SKM-1 treated with dmso at 0.1 percent for 144 hours (cell line): ENCODE data around the gene C6orf136.

Source experiments
- DNase-seq: peaks from one replicate; lab custom pipeline; 2025; ENCODE audit not compliant: unreplicated experiment; lab: John Stamatoyannopoulos, UW

The C6orf136 gene

GRCh38 chr6:30615958-30616810 lies 30.7 kb upstream of the C6orf136 start:
- peak; percentile 30 for DNase-seq

- peak; percentile 100 for DNase-seq
Measured at GRCh38 chr6:30616811-30617564, 29.9 kb upstream of the C6orf136 start, which contains the start of gene PPP1R10. TSS of gene PPP1R10 (minus strand) at chr6:30617243. CDS start at chr6:30609944, 7,299 bp downstream.

- peak; percentile 94 for DNase-seq
Measured at GRCh38 chr6:30617565-30618269, 29.2 kb upstream of the C6orf136 start, which contains the start of gene MRPS18B. TSS of gene MRPS18B (plus strand) at chr6:30617840. CDS start at chr6:30617866, 26 bp downstream.

DNA sequence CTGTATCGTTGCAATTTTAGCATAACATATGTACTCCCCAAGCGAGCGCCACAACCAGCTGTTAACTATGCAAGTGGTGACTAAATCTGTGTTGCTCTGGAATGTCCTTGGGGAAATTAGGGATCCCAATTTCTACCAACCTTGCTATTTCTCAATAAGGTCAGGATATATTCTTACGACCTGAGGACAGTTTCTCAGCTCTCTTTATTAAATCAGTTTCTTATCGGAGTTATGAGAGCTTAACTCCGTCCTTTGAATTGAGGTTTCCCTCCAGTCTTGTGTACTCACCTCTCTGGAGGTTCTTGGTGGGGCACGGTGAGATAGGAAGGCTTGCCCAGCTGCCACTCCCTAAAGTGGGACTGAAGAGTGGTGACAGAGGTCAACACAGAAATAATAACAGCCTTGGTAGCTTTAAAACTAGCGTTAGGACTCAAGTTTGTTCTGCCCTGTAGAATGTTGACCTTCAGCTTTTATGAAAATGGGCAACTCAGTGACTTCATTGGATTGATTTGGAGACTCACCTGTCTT lies 28.6 kb upstream of the C6orf136 start:
- no peak for DNase-seq

- no peak for DNase-seq
Measured at GRCh38 chr6:30619561-30619960, 27.4 kb upstream of the C6orf136 start.

GRCh38 chr6:30625511-30625910 lies 21.4 kb upstream of the C6orf136 start:
- DNase-seq, result no peak

GRCh38 chr6:30626484-30627366 lies 20.2 kb upstream of the C6orf136 start, which contains the start of gene ATAT1:
TSS of gene ATAT1 (plus strand) at chr6:30626874.
- no peak for DNase-seq

GRCh38 chr6:30635834-30636233 lies 11.1 kb upstream of the C6orf136 start:
- DNase-seq, result no peak

DNA sequence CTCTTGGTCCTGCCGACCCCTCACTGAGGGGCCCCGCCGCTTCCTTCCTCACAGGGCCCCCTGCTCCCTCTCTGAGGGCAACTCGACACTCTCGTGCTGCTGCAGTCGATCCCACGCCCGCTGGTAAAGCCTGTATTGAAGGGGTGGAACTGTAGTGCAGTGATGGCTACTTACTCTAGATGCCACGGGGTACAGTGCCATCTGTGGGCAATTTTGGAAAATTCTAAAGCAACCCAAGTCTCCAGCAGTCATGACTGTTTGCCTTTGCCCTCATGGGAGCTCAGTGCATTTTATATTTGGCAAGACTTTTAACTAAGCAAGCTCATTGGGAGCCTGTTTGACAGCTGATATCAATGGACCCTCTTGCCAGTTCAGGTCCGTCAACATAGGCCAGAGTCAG lies 6.5 kb upstream of the C6orf136 start:
- no peak for DNase-seq

DNA sequence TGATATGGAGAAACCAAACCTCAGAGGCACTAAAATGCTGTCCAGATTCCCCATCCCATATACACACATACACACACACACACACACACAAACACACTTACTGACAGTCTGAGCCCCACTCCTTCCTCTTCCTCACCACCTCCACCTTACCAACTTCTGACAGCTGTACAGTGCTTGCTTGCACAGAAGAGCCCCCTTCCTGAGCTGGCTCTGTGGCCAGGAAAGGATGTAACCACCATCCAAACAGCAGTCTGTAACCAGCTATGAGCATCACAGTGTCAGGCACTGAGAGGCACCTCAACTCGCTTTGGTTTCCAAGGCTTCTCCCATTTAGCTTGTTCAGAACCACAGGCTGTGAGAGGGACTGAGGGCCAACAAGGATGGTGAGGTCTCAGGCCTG lies 5.9 kb upstream of the C6orf136 start:
- no peak for DNase-seq

DNA sequence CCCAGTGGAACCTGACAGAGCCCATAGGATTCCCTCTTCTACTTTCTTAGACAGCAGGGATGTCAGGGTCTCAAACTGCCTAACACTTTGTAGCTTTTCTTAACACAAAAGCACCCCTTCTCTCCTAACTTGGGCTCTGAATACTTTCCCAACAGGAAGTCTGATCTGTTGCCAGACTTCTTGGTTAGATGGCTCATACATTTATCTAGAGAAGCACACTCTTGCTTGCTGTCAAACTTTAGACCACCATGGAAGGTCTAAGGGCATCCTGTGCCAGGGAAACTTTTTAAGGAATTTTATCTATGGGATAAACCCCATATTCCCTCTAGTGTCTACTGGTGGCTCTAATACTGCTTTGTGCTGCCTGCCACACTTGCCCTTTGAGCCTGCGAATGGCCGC lies 3.3 kb upstream of the C6orf136 start:
- DNase-seq, result no peak

- no peak for DNase-seq
Measured at GRCh38 chr6:30644769-30645168, 2.2 kb upstream of the C6orf136 start.

- no peak for DNase-seq
Measured at GRCh38 chr6:30645989-30646388, 944 bp upstream of the C6orf136 start.

DNA sequence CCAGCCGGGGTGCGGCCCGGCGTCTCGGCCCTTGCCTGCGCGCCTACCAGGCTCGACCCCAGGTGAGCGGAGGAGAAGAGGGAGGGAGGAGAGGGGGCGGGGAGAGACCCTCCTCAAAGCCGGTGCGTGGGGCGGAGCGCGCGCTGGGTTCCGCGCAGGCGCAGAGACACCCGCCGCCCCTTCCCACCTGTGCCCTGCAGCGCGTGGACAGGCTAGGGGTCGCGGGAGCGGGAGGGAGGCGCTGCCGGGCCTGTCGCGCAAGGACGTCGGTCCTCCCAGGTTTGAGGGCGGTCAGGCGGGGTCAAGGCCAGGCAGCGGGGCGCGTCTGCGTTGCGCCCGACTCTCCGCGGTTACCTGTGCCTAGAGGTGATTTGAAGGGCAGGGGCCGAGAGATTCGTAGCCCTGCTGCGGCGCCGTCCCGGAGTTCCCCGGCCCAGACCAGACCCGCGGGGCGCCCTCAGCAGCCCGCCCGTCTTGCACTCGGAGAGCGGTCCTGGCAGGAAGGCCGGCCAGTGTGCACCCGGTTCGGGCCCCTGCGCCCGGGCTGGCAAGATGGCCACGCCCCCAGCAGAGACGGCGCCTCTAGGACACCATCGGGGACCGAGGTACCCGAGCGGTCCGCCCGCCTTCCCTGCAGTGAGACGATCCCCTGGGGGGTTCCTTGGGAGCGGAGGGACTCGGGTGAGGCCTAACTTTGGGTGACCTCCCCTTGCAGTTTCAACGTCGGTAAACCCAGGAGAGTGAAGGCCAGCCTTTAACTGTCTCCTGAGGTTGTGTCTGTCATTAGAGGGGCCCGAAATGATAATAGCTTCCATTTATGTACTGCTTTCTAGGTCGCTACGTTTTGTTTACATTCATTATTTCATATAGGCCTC lies 546 bp downstream of the C6orf136 start:
- DNase-seq, result peak; percentile 37

DNA sequence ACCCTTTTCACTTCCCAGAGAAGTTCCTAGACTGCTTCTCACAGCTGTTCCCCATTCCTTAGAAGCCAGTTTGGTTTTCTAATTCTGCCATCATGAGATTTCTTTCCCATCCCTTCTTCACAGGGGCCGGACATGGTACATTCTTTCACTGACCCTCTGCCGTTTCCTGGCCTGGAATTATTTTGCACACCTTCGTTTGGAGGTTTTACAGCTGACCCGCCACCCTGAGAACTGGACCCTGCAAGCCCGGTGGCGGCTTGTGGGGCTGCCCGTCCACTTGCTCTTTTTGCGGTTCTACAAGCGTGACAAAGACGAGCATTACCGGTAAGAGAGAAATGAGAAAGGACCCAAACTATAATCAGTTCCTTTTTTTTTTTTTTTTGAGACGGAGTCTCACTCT lies 4.2 kb downstream of the C6orf136 start:
- DNase-seq, result no peak

DNA sequence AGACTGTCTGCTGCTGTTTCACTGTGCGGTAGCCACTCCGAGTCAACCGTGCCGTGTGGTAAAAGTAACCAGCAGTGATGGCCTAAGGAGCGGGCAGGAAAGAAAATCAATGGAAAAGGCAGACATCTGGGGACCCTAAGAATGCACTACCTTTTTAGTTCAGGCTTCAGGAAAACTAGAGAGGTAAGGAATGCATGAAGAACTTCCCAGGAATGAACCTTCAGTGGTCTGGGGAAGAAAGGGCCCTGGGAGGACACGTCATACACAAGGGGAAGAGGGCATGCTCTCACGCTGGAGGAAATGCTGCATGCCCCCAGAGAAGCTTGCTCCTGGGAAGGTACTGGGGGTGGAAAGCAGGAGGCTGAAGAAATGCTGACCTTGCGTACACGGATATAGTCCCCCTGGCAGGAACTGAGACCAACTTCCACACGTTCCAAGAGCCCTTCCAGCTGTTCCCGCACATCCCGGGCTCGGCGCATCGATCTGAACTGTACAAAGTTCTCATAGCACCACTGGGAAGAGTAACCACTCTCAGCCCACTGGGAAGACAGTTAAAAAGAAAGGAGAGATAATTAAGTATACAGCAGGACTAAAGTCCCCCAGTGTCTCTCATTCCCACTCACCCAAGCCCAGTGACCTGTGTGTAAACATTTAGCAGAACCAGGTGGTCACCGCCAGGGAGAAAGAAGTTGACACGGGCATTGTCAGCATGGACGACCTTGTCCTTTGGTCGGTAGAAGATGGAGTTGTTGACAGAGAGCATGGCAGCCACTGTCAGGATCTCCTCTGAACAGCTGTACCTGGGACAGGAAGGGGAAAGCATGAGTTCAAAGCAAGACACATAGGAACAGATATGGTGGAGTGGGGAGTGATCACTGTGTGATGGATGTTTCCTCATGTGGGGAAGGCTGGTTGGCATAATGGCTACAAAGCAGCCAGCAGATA lies 8.1 kb downstream of the C6orf136 start:
- no peak for DNase-seq

- no peak for DNase-seq
Measured at GRCh38 chr6:30655743-30656094, 8.8 kb downstream of the C6orf136 start.

- DNase-seq, result no peak
Measured at GRCh38 chr6:30656513-30656912, 9.6 kb downstream of the C6orf136 start.
